ENCODE results near the gene NDUFA7.

DNA sequence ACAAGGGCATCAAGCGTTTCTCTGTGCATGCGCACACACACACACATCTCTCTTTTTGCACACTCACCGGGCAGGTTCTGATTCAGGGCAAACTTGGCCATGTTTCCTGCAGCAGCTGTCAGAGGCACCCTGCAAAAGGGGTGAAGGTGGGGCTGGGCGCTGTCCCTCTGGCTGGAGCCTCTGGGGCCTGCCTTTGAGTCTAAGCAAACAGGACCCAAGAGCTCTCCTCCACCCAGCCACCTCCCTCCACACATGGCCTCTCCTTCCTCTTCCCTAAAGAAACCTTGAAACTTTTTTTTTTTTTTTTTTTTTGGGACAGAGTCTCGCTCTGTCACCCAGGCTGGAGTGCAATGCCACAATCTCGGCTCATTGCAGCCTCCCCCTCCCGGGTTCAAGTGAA lies 16.6 kb upstream of the NDUFA7 start:
- no peak for TF ChIP-seq CTCF (conservative IDR thresholded peaks at IDR 0.05 in 1 of 2, IDR thresholded peaks at IDR 0.05 in 1 of 2; ENCODE audit: low read depth in 1 of 2, low read length in 2 of 2)
- TF ChIP-seq EZH2 (IDR thresholded peaks at IDR 0.05; ENCODE audit: low read length, missing control alignments): no peak

Measured in fibroblast of lung (primary cell).